HEK293 (cell line): ENCODE data around the gene PRDM5.

Experiments used
- CTCF ChIP-seq: fragments of 450-650 bp; formaldehyde crosslinking; IDR thresholded peaks from 2 replicates; pipeline ENCODE4 v1.5.1; 2016; ENCODE audit warnings: missing biosample characterization, missing genetic modification characterization
- HOXA7 ChIP-seq: sonication (generic); formaldehyde crosslinking; IDR thresholded peaks from 2 replicates; pipeline ENCODE4 v1.8.1; 2022; ENCODE audit warnings: missing genetic modification reagents, borderline replicate concordance
- PATZ1 ChIP-seq: fragments of 450-650 bp; formaldehyde crosslinking; IDR thresholded peaks from 2 replicates; pipeline ENCODE4 v1.5.1; 2016; ENCODE audit warnings: missing biosample characterization, missing genetic modification characterization
- ZFP69B ChIP-seq: fragments of 450-650 bp; formaldehyde crosslinking; IDR thresholded peaks from 2 replicates; pipeline ENCODE4 v1.5.1; 2016; ENCODE audit warnings: missing biosample characterization, missing genetic modification characterization
- ZNF274 ChIP-seq, 2 experiments: fragments of 200-500 bp in 1 of 2; fragments of 450-650 bp in 1 of 2; sonication (Bioruptor generic) in 1 of 2; formaldehyde crosslinking in 1 of 2; IDR thresholded peaks; 2 replicates each; pipeline versions ENCODE4 v1.5.1 to v1.6.1; 2014 to 2016; ENCODE audit warnings: borderline replicate concordance in 1 of 2, inconsistent platforms in 1 of 2, low read length in 1 of 2, missing biosample characterization in 1 of 2, missing genetic modification characterization in 1 of 2
- ZNF362 ChIP-seq: fragments of 450-650 bp; formaldehyde crosslinking; IDR thresholded peaks from 2 replicates; pipeline ENCODE4 v1.5.1; 2016; ENCODE audit warnings: missing biosample characterization, missing genetic modification characterization
- ZNF629 ChIP-seq: fragments of 450-650 bp; formaldehyde crosslinking; IDR thresholded peaks from 2 replicates; pipeline ENCODE4 v1.5.1; 2017; ENCODE audit warnings: missing biosample characterization, missing genetic modification characterization
- ZNF777 ChIP-seq: fragments of 450-650 bp; formaldehyde crosslinking; IDR thresholded peaks from 2 replicates; pipeline ENCODE4 v1.5.1; 2017; ENCODE audit warnings: missing biosample characterization, missing genetic modification characterization, borderline replicate concordance
- ZSCAN4 ChIP-seq: fragments of 450-650 bp; formaldehyde crosslinking; IDR thresholded peaks from 2 replicates; pipeline ENCODE4 v1.5.1; 2017; ENCODE audit warnings: missing biosample characterization, missing genetic modification characterization
- TF ChIP-seq, protein P1 (sequence below): fragments of 450-650 bp; formaldehyde crosslinking; IDR thresholded peaks from 2 replicates; pipeline ENCODE4 v1.5.1; 2016; ENCODE audit warnings: missing biosample characterization, missing genetic modification characterization

DNA sequence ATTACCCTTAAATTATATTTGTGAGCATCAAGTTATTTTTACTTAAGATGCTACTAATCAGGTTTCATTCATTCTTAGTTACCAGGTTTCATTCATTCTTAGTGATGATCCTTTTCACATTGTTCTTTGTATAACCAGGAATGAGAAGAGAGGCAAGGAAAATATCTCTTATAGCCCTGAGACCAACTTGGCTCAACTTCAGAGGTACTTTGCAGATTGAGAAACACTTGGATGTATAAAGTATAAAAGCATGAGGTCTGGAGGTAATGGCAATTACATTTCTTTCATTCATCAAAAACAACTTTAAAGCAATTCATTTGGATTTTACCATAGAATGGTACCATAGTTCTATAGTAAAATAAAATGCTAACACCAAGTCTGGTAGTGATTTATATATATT, 231.0 kb downstream of the PRDM5 start:
- no peak for TF ChIP-seq CTCF (tag by site-specific recombination)
- no peak for TF ChIP-seq ZNF274 (IDR thresholded peaks at IDR 0.05; ENCODE audit: low read length)
- no peak for TF ChIP-seq ZNF274 (tag by site-specific recombination; IDR thresholded peaks at IDR 0.05; ENCODE audit: borderline replicate concordance)
- TF ChIP-seq ZNF362, result no peak
- TF ChIP-seq HOXA7 (CRISPR knock-in tag), result no peak
- no peak for TF ChIP-seq ZFP69B (tag by site-specific recombination)
- TF ChIP-seq, protein P1, sequence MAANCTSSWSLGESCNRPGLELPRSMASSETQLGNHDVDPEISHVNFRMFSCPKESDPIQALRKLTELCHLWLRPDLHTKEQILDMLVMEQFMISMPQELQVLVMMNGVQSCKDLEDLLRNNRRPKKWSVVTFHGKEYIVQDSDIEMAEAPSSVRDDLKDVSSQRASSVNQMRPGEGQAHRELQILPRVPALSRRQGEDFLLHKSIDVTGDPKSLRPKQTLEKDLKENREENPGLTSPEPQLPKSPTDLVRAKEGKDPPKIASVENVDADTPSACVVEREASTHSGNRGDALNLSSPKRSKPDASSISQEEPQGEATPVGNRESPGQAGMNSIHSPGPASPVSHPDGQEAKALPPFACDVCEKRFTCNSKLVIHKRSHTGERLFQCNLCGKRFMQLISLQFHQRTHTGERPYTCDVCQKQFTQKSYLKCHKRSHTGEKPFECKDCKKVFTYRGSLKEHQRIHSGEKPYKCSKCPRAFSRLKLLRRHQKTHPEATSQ, result no peak
- TF ChIP-seq ZNF777, result no peak
- TF ChIP-seq PATZ1 (tag by site-specific recombination), result no peak
- no peak for TF ChIP-seq ZNF629 (tag by site-specific recombination)
- no peak for TF ChIP-seq ZSCAN4
